HG02852 (cell line): Measurements from ENCODE around the gene KCNJ11.
A peak's percentile ranks its signal among the peaks of the same experiment; 100 is the strongest.
"Not testable (repeated sequence)": the region's sequence is repeated elsewhere in the genome, so short reads cannot be mapped to it uniquely, and the experiment has no call there.

Experiments
- ATAC-seq: cut with Tn5 transposase; IDR thresholded peaks from one replicate; pipeline ENCODE4 v1.9.1; 2021; ENCODE audit warnings: mild to moderate bottlenecking, moderate library complexity; ENCODE audit not compliant: unreplicated experiment

The KCNJ11 gene

GRCh38 chr11:17388609-17389210, at the start of gene KCNJ11:
Gene KCNJ11, minus strand, starts transcription at chr11:17388659. Its CDS starts 568 bp downstream, at chr11:17388091.
- ATAC-seq: peak; percentile 40

DNA sequence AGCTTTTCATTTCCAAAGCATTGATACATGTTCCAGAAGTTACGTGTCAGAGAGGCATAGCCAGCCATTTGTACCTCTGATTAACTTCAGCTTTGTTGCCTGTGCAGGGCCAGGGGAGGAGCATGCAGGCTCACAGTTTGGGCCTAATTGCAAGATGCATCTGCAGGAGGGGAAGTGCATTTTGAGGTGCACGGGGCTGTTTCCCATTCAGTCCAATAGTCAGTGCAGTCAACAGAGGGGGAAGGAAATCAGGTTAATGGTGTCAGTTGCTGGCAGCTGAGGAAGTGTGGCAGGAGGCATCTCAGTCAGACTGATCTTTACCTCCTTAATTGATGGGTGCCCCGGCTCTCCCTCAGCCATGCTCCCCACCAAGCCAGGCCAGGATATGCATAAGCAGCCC, 48.9 kb upstream of the KCNJ11 start:
- no peak for ATAC-seq

DNA sequence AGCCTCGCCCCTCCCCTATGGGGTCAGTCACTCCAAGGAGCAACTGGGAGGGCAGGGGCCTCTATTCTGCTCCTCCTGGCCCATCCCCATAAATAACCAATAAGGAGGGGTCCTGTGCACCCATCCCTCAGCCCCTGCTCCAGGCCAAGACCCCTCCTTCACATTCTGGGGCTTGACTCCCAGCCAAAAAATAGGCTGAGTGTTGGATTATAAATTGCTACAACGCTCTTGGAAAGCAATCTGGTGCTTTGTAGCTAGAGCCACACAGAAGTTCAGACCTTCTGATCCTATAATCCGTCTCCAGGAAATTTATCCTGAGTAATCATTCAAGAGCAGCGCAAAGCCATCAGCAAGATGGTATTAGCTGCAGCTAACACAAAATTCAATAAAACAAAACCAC, 45.6 kb upstream of the KCNJ11 start:
- no peak for ATAC-seq

DNA sequence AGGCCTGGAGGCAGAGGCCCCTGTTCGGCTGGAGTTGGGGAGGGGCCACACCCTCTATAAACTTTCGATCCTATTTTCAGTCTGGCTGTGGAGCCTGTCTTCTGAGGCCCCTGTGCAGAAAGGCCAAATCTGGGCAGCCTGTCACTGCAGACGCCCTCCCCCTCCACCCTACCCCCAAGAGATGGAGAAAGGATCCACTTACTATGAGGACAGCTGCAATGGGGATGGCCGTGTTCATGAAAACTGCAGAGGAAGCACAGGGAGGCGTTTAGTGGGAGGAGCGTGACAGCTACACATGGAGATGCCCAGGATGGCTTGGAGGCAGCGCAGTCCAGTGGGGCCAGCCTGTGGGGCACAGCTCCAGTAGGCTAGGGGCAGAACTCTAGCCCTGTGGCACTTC, 43.5 kb upstream of the KCNJ11 start:
- ATAC-seq: no peak

DNA sequence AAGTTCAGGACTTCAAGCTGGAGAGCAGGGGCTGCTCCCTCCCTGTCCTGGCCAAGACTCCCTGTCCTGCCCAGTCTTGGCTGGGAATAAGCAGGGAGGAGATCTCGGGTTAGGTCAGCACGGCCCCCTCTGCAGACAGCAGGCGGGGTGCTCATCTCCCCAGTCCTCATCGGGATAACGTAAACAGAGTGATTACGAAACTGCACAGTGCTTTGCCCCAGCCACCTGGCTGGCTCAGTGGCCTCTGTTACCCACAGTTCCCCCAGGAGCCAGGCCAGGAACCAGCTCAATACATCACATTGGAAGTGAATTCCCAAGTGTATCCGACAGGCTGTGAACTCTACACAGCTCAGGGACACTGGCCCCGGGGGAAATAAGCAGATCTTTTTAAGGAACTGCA, 42.7 kb upstream of the KCNJ11 start:
- ATAC-seq: no peak

DNA sequence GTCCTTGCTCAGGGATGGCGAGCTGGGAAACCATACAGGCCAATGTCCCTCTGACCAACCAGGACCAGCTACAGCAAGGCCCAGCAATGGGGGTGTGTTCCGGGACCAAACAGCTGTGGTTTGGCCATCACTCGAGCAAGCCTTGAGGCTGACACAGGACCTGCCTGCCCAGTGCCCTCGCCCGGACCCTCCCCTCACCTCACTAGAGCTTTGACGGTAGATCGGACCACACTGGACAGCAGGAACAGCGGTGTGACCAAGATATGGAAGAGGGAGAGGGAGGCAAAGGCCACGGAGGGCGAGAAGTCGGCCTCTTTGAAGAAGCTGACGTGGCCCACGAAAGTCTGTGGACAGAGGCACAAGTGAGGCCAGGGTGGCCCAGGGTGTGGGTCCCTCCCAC, 42.2 kb upstream of the KCNJ11 start:
- ATAC-seq: no peak

DNA sequence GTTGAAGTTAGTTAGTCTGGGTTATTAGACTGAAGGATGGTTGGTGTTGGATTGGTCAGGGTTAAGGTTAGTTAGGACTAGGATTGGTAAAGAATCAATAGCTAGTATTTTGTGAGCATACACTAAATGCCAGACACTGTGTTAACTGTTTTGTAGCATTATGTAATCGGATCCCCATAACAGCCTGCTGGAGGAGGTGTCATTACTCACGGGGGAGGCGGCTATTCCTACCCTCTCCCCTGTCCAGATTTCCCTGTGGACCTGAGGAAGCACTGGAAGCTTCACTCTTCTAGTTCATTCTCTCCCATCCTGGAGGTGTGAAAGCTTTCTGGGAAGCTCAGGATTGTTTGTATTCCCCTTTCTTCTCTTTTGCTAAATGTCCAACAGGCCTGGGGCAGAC, 40.5 kb upstream of the KCNJ11 start:
- ATAC-seq: no peak

GRCh38 chr11:17428261-17428660, 39.8 kb upstream of the KCNJ11 start:
- no peak for ATAC-seq

DNA sequence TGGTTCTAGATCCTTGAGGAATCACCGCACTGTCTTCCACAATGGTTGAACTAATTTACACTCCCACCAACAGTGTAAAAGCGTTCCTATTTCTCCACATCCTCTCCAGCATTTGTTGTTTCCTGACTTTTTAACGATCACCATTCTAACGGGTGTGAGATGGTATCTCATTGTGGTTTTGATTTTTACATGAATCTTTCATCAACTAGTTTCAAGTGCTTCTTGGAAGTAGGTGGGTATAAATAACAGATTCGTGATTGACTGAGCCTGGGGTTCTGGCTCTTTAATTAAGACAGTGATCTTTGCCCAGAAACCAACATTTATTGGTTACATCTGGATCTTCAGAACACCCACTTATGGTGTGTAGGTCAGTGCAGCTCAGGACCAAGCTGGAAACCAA, 37.8 kb upstream of the KCNJ11 start:
- ATAC-seq: not testable (repeated sequence)

DNA sequence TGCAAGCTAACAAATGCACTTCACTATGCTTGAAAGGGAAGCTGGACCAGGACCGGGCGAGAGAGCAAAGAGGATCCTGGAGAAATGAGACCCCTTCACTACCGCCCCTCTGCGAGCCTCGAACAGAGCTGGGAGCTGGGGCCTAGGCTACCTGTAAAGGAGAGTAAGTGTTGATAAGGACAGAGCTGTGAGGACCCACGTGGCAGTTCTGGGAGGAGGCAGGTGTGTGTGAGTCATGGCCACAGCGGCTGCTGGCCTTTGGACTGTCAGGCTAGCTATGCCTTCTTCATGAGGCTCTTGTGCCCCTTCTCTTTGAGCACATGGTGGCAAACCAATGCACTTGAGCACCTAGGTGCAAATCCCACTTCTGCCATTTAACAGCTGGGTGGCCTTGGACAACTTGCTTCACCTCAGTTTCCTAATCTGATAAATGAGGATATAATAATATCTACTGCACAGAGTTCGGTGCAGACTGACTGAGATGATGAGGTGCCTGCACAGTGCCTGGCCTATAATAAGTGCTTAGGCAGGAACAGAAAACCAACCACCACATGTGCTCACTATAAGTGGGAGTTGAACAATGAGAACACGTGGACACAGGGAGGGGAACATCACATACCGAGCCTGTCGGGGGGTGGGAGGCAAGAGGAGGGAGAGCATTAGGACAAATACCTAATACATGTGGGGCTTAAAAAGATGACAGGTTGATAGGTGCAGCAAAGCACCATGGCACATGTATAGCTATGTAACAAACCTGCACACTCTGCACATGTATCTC, 35.3 kb upstream of the KCNJ11 start:
- ATAC-seq: no peak

DNA sequence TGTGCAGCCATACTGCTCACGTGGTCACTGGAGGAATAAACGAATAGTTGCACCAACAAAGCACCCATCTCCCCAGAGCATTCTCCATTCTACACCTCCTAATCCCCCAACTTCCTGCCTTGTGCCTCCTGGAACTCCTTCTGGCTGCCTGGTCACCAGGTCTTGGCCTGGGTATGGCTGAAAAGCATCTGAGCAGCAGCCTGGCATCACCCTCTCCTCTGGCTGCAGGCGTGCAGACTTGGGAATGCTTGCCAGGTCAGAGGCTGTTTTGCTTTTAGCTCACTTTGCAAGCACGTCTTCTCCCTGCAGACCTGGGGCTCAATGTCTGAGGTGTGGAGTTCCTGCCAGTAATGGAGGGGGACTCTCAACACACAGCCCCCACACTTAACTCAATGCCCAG, 33.3 kb upstream of the KCNJ11 start:
- ATAC-seq: no peak

- ATAC-seq: no peak
Observed at GRCh38 chr11:17418444-17419081, 30.1 kb upstream of the KCNJ11 start.

- ATAC-seq: no peak
Observed at GRCh38 chr11:17416492-17416891, 28.0 kb upstream of the KCNJ11 start.

- no peak for ATAC-seq
Observed at GRCh38 chr11:17415523-17416104, 27.2 kb upstream of the KCNJ11 start.

- ATAC-seq: no peak
Observed at GRCh38 chr11:17414992-17415391, 26.5 kb upstream of the KCNJ11 start.

DNA sequence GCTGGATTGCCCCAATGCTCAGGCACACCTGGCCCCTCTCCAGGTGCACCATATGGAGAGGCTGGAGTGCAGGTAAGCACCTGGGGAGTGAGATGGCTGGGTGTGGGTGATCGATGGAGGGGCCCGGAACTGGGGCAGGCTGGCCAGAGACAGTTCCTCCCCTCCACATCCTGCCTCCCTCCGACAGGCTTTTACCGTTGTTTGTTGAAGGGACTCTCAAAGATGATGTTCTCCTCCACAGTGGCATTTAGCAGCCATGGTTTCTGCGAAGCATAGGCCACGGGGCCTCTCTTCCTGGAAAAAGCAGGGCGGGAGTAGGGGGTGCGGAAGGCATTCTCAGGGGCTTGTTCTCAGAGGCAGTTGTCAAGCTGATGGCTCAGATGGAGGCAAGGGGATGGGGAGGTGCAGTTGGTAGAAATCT, 25.9 kb upstream of the KCNJ11 start:
- ATAC-seq: no peak

DNA sequence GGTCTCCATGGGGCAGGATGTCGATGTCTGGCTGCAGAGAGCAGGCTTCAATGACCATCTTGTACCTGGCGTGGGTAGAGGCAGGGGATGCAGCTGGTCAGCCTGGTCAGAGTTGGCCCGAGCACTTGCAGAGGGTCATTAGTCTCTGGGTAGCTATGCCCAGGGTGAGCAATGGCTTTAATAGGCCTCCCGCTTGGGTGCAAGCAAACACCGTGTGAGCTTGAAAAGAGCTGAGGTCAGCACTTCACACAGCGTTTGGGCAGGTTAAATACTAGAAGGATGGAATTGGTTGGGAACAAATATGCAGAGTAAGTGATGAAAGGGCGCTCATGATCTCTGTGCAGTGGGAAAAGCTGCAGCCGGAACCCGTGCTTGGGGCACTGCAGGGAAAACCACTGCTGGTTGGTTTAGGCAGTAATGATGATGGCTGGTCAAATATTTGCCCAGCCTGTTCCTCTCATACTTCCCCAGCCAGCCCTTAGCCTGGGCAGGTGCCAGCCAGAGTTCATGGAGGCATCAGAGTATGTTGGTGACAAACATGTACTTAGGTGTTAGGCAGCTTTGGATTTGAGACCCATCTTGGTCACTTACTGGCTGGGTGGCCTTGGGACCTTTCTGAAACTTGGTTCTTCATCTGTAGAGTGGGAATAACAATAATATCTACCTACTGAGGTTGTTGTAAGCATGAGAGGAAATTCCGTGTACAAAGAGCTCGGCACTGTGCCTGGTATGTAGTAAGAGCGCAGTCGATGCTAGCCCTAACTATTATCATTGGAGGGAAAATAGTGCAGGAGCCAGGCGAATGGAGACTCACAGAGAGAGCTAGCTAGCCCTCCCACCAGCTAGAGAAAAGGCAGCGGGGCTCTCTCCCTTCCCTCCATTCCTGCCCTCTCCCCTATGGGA, 25.2 kb upstream of the KCNJ11 start:
- ATAC-seq: no peak

DNA sequence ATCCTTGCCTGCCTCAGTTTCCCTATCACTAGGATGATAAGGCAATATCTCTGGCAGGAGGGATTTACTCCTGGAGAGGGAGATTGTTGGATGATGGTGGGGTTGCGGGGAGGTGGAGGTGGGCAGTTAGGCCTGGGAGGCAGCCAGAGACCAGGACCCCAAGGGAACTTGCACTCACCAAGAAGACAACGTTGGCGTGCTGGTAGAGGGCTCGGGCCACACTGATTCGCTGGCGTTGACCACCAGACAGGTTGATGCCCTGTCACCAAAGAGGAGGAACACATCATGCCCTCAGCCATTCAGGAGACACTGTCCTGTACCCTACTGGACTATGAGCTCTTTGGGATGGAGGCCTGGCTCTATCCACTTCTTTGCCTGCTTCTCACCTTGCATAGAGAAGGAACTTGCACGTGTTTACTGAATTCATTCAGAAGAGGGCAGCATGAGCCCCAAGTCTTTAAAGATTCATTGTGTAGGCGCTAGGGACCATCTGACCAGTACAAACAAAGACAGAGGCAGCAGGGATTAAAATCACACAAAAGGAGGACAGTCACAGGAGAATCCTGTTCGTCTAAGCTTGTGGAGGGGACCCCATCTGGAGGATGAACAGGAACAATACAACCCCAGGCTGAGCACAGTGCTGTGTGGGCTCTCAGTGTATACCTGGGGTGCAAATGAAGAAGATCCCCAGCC, 24.2 kb upstream of the KCNJ11 start:
- no peak for ATAC-seq

DNA sequence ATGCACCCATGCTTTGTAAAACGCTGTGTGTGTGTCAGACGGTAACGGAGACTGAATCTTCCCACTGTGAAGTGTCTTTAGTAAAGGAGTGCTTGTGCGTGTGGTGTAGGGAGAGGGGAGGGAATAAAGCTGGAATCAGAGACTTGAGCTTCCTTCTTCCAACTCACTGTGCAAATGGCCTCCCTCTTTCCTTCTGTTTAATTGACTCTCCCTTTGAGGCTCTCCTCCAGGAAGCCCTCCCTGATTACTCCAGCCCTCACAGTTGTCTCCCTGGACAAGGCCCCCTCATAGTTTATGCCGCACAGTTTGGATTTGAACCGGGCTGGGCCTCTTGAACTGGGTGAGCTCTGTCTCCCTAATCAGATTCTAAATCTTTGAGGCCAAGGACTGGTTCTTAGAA, 23.0 kb upstream of the KCNJ11 start:
- no peak for ATAC-seq
